LNCaP clone FGC (cell line): ENCODE data around the gene PDLIM4.

ENCODE experiments used
- DNase-seq: peaks from one replicate; pipeline ENCODE4 v3.0.0-alpha.2; 2011; ENCODE audit warnings: low read depth
- H3K4me3 ChIP-seq: 2 replicates; pipeline ENCODE4 v1.5.1; 2011; ENCODE audit warnings: mild to moderate bottlenecking, low read depth, low read length, control low read depth
- TF ChIP-seq, protein P1 (sequence below): IDR thresholded peaks from 2 replicates; pipeline ENCODE4 v1.5.1; 2012; ENCODE audit warnings: mild to moderate bottlenecking; ENCODE audit not compliant: control insufficient read depth, insufficient read depth; ENCODE audit errors: extremely low read depth

Gene PDLIM4

GRCh38 chr5:132253452-132254320 is 3.8 kb upstream of the PDLIM4 start:
- TF ChIP-seq, protein P1, sequence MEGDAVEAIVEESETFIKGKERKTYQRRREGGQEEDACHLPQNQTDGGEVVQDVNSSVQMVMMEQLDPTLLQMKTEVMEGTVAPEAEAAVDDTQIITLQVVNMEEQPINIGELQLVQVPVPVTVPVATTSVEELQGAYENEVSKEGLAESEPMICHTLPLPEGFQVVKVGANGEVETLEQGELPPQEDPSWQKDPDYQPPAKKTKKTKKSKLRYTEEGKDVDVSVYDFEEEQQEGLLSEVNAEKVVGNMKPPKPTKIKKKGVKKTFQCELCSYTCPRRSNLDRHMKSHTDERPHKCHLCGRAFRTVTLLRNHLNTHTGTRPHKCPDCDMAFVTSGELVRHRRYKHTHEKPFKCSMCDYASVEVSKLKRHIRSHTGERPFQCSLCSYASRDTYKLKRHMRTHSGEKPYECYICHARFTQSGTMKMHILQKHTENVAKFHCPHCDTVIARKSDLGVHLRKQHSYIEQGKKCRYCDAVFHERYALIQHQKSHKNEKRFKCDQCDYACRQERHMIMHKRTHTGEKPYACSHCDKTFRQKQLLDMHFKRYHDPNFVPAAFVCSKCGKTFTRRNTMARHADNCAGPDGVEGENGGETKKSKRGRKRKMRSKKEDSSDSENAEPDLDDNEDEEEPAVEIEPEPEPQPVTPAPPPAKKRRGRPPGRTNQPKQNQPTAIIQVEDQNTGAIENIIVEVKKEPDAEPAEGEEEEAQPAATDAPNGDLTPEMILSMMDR, result no peak
- DNase-seq, result no peak
- no peak overlapping the region for H3K4me3 ChIP-seq

DNA sequence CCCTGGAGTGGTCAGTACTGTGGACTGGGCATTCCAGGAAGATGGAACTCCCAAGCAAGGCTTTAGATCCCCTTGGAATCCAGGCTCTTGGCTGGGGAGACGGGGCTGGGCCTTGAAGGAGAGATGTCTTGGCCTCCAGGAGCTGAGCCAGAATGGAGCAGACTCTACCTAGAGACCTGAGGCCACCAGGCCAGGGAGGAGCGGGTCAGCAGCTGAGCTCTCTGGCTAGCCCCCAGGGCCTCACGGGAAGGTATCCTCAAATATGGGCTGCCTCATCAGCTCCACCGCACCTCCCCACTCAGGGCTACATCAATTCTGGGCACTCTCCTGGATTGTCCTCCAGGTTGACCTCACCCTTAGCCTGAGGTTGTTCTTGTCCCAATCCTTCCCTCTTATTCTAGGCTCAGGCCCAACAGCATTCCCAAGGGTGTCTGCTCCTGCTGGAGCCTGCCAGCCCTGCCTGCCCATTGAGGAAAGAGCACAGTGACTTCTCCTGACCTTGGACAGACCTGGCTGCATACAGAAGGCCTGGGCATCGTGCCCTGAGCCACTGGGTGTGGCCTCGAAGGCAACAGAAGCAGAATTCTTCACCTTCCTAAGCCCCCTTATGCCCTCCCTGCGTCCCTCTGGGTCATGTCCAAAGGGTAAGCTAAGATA is 3.0 kb upstream of the PDLIM4 start:
- TF ChIP-seq, protein P1, result no peak
- no peak overlapping the region for H3K4me3 ChIP-seq
- DNase-seq, result peak; percentile 73

DNA sequence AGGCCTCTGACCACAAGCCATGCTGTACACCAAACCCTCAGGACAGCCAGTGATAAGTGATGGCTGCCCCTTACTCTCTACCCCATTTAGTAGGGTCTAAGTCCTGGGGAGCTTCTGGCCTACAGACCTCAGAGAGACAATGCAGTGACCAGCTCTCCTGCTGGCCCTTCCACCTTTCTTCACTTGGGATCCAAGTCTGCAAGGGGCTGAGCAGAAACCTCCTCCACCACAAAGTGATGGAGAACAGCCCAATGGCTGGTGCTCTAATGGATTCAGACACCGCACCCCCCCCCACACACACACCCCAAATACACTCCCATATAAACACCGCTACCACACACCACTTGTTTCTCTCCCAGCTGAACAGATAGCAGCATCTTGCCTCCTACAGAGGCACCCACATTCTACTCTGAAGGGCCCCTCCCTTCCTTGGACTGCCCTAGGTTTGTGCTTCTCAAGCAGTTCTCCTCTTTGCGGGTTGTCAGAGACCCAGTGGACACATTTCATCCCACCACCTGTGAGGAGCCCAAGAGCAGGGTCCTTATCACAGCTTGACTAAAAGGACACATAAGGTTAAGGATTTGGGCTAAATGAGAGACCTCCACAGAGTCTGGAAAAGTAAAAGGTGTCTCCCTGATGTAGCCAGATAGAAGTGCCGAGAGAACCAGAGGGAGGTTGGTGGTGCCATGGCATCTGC is 1.3 kb upstream of the PDLIM4 start:
- no peak overlapping the region for H3K4me3 ChIP-seq
- TF ChIP-seq, protein P1, result no peak

DNA sequence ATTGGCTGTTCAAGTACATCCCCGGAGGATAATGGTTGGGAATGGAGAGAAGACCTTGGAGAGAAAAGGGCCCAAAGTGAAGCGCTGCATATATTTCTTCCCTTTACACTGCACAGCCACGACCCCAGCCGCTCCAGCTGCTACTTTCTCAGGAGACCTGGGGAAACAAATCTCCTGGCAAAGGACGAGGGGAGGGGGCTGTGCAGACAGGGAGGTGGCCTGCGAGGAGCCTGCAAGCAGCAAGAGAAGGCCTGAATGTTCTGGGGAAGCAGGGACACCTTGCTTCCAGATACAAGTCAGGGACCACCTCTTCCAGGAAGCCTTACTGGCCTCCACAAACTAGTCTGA is 739 bp upstream of the PDLIM4 start:
- DNase-seq, result no peak
- no peak overlapping the region for H3K4me3 ChIP-seq
- TF ChIP-seq, protein P1, result no peak

More for the DNA sequence above, 1.3 kb upstream of the PDLIM4 start:
- DNase-seq, result no peak

- TF ChIP-seq, protein P1, result no peak
- no peak for DNase-seq
- H3K4me3 ChIP-seq, result no peak overlapping the region
These were observed 889 bp downstream of the PDLIM4 start for GRCh38 chr5:132258102-132259068.
